Peyer's patch (tissue), 4 donors: ENCODE data around the gene ORM1. TPM values are rescaled to one million over a fixed set of nuclear protein-coding genes. Genes with fewer than 3 reads are reported as not detected.
A peak's percentile ranks its signal among the peaks of the same experiment; 100 is the strongest.

ENCODE experiments used
- DNase-seq, 3 donors: peaks; one replicate each; pipeline ENCODE4 v3.0.0-alpha.2; 2017 to 2019
- H3K27ac ChIP-seq, 4 donors: fragments of 200-600 bp; sonication (generic); one replicate each; pipeline ENCODE4 v1.5.1; 2016 to 2019
- H3K27me3 ChIP-seq, 2 donors: fragments of 200-600 bp; sonication (generic); one replicate each; pipeline ENCODE4 v1.5.1; 2019
- H3K36me3 ChIP-seq, 3 donors: fragments of 200-600 bp; sonication (generic); one replicate each; pipeline ENCODE4 v1.5.1; 2016 to 2019
- H3K4me1 ChIP-seq, 4 donors: fragments of 200-600 bp; sonication (generic); one replicate each; pipeline ENCODE4 v1.5.1; 2016 to 2019
- H3K4me3 ChIP-seq, 4 donors: fragments of 200-600 bp; sonication (generic); 1 replicate in 3 of 4; 2 replicates in 1 of 4; pipeline ENCODE4 v1.5.1; 2016 to 2019; ENCODE audit warnings: mild to moderate bottlenecking in 1 of 4
- H3K9me3 ChIP-seq, 4 donors: fragments of 200-600 bp; sonication (generic); one replicate each; pipeline ENCODE4 v1.5.1; 2016 to 2019; ENCODE audit warnings: mild to moderate bottlenecking in 1 of 4
- CTCF ChIP-seq, 6 experiments: fragments of 450-650 bp in 4 of 6; fragments of 200-600 bp in 2 of 6; sonication (generic) in 1 of 6; IDR thresholded peaks; one replicate each; pipeline ENCODE4 v1.5.1; 2017 to 2019; ENCODE audit warnings: antibody characterized with exemption in 6 of 6, mild to moderate bottlenecking in 3 of 6, moderate library complexity in 1 of 6
- POLR2A ChIP-seq, 2 donors: fragments of 450-650 bp; IDR thresholded peaks; one replicate each; pipeline ENCODE4 v1.5.1; 2017; ENCODE audit warnings: antibody characterized with exemption in 2 of 2, mild to moderate bottlenecking in 2 of 2, moderate library complexity in 2 of 2
- total RNA-seq, 4 donors: library from RNA; depleted of rRNA; stranded (reverse); fragments of >200 nt; gene quantifications; one replicate each; pipeline ENCODE4 v1.1.0, GENCODE V29; 2016

ORM1 gene
- total RNA-seq, 4 donors from 2014 or later, result not detected

DNA sequence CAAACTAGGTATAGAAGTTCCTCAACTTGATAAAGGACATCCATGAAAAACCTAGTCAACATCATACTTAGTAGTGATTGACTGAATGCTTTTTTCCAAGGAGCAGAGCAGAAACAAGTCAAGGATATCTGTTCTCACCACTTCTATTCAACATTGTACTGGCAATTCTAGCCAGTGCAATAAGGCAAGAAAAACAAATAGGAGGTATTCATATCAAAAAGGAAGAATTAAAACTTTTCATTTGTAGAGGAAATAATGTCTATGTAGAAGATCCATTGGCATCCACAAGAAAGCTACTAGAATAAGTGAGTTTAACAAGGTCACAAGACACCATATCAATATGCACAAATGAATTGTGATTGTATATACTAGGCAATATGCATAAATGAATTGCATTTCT is 28.2 kb upstream of the ORM1 start:
- Histone ChIP-seq H3K9me3 (peaks cover 0 to 4% (median 0%) of the 10 kb centered on the region in 4 donors), H3K36me3 (no peaks in the 10 kb centered on the region), H3K27ac (no peak overlapping the region), H3K27me3 (no peaks in the 10 kb centered on the region), H3K4me3 (no peak overlapping the region), H3K4me1 (no peaks in the 10 kb centered on the region)
- DNase-seq, result no peak
- TF ChIP-seq POLR2A (IDR thresholded peaks at IDR 0.05) (no peak), CTCF (IDR thresholded peaks at IDR 0.05) (no peak)

- Histone ChIP-seq H3K36me3 (no peaks in the 10 kb centered on the region), H3K4me3 (no peak overlapping the region), H3K9me3 (peaks cover 0 to 4% (median 0%) of the 10 kb centered on the region in 4 donors), H3K4me1 (no peaks in the 10 kb centered on the region), H3K27me3 (no peaks in the 10 kb centered on the region), H3K27ac (no peak overlapping the region)
- TF ChIP-seq POLR2A (IDR thresholded peaks at IDR 0.05) (no peak), CTCF (IDR thresholded peaks at IDR 0.05) (no peak)
- DNase-seq, result no peak
Observed at GRCh38 chr9:114296338-114296737, 26.6 kb upstream of the ORM1 start.

GRCh38 chr9:114299286-114300152 is 23.4 kb upstream of the ORM1 start:
- Histone ChIP-seq H3K9me3 (peaks cover 0 to 3% (median 0%) of the 10 kb centered on the region in 4 donors), H3K4me3 (no peak overlapping the region), H3K36me3 (no peaks in the 10 kb centered on the region), H3K27me3 (no peaks in the 10 kb centered on the region), H3K4me1 (no peaks in the 10 kb centered on the region), H3K27ac (no peak overlapping the region)
- peak in 1 of 3 donors; percentile 18 for DNase-seq
- no peak for TF ChIP-seq POLR2A (IDR thresholded peaks at IDR 0.05)
- TF ChIP-seq CTCF (IDR thresholded peaks at IDR 0.05), result no peak

- Histone ChIP-seq H3K27me3 (no peaks in the 10 kb centered on the region), H3K9me3 (no peaks in the 10 kb centered on the region), H3K4me1 (no peaks in the 10 kb centered on the region), H3K4me3 (no peak overlapping the region), H3K36me3 (no peaks in the 10 kb centered on the region), H3K27ac (no peak overlapping the region)
- TF ChIP-seq POLR2A (IDR thresholded peaks at IDR 0.05) (no peak), CTCF (IDR thresholded peaks at IDR 0.05) (no peak)
- DNase-seq, result peak in 2 of 3 donors; percentile 7 to 25
Observed at GRCh38 chr9:114300153-114300845, 22.6 kb upstream of the ORM1 start.

DNA sequence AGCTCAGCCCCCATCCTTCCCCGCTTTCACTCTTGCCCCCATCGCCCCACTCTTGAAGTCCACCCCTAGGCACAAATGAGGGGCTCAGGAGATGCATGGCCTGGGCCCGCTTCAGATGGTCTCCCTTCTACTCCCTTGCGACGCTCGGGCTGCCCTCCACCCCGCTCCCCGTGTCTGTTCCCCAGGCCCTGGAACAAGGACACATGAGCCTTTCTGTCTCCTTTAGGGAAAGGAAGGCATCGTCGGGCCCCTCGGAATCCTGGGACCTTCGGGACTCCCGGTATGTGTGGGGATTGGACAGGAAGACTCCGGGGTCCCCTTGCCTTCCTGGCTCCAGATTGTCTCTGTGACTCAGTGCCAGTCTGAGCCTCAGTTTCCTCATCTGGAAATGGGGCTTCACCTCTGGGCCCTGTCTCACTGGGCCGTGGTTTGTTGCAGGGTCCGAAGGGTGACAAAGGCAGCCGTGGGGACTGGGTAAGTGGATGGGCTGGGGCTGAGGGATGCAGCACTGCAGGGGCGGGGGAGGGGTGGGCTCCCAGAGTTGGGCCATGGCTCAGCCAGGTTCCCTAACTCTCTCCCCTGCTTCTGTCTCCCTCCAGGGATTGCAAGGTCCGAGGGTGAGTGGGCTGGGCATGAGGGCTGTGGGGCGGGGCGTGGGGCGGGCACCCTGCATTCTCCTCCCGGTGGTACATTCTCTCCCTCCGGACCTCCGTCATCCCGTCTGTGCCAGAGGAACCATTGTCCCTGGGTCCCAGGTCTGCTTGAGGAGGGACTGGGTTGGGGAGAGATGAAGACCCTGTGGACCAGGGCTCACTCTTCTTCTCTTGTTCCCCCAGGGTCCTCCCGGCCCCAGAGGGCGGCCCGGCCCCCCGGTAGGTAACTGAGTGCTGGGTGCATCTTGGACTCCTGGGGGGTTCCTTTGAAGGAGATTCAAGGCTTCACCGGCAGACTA is 21.8 kb upstream of the ORM1 start:
- H3K27ac ChIP-seq, result no peak overlapping the region
- no peak overlapping the region for H3K4me3 ChIP-seq
- H3K9me3 ChIP-seq, result no peaks in the 10 kb centered on the region
- H3K36me3 ChIP-seq, result no peaks in the 10 kb centered on the region
- H3K4me1 ChIP-seq, result peaks cover 0 to 3% (median 0%) of the 10 kb centered on the region in 4 donors
- TF ChIP-seq CTCF (IDR thresholded peaks at IDR 0.05) (no peak), POLR2A (IDR thresholded peaks at IDR 0.05) (no peak)
- H3K27me3 ChIP-seq, result no peaks in the 10 kb centered on the region
- peak in 1 of 3 donors; percentile 29 for DNase-seq
